ENCODE measurements around the gene TMEM30A.

The TMEM30A gene

GRCh38 chr6:75261299-75261698, 23.3 kb downstream of the TMEM30A start:
- DNase-seq, result no peak

- DNase-seq, result no peak
Observed at GRCh38 chr6:75257343-75258087, 27.1 kb downstream of the TMEM30A start.

GRCh38 chr6:75250552-75250951, 34.0 kb downstream of the TMEM30A start:
- no peak for DNase-seq

- no peak for DNase-seq
Observed at GRCh38 chr6:75249837-75250236, 34.8 kb downstream of the TMEM30A start.

GRCh38 chr6:75246386-75246785, 38.2 kb downstream of the TMEM30A start:
- DNase-seq, result no peak

- no peak for DNase-seq
Observed at GRCh38 chr6:75244063-75244584, 40.5 kb downstream of the TMEM30A start.

- DNase-seq, result peak; percentile 74
Observed at GRCh38 chr6:75243333-75244062, 41.1 kb downstream of the TMEM30A start, which contains the start of gene COX7A2. TSS of gene COX7A2 (minus strand) at chr6:75243801. CDS start at chr6:75243734, 67 bp downstream.

- DNase-seq, result no peak
Observed at GRCh38 chr6:75236630-75237029, 48.0 kb downstream of the TMEM30A start.

- no peak for DNase-seq
Observed at GRCh38 chr6:75235271-75235670, 49.3 kb downstream of the TMEM30A start.

GRCh38 chr6:75234126-75234865, 50.3 kb downstream of the TMEM30A start:
- DNase-seq, result no peak

GRCh38 chr6:75233092-75233615, 51.4 kb downstream of the TMEM30A start:
- DNase-seq, result no peak

GRCh38 chr6:75230484-75231325, 53.9 kb downstream of the TMEM30A start:
- DNase-seq, result no peak

- DNase-seq, result no peak
Observed at GRCh38 chr6:75224303-75224926, 60.2 kb downstream of the TMEM30A start.

- no peak for DNase-seq
Observed at GRCh38 chr6:75223428-75223827, 61.2 kb downstream of the TMEM30A start.

- DNase-seq, result no peak
Observed at GRCh38 chr6:75222261-75222660, 62.3 kb downstream of the TMEM30A start.

GRCh38 chr6:75221116-75221515, 63.5 kb downstream of the TMEM30A start:
- no peak for DNase-seq

- no peak for DNase-seq
Observed at GRCh38 chr6:75220357-75220756, 64.2 kb downstream of the TMEM30A start.

GRCh38 chr6:75219263-75219662, 65.3 kb downstream of the TMEM30A start:
- no peak for DNase-seq

- DNase-seq, result no peak
Observed at GRCh38 chr6:75217193-75217592, 67.4 kb downstream of the TMEM30A start.

- DNase-seq, result no peak
Observed at GRCh38 chr6:75215291-75215690, 69.3 kb downstream of the TMEM30A start.

- DNase-seq, result no peak
Observed at GRCh38 chr6:75213732-75214131, 70.9 kb downstream of the TMEM30A start.

- DNase-seq, result no peak
Observed at GRCh38 chr6:75213112-75213511, 71.5 kb downstream of the TMEM30A start.

All from effector CD8-positive, alpha-beta T cell (primary cell).